Trophoblast cell (in vitro differentiated cells and primary cell): Measurements from ENCODE around the gene ZBED4.

ENCODE experiments used
- DNase-seq, 2 donors: peaks; one replicate each; pipeline ENCODE4 v3.0.0-alpha.2; 2016
- H2AFZ ChIP-seq: 2 replicates; pipeline ENCODE4 v1.6.1; 2013; ENCODE audit warnings: low read length, moderate library complexity, mild to moderate bottlenecking; ENCODE audit not compliant: insufficient read depth, poor library complexity
- H2AK5ac ChIP-seq: 2 replicates; pipeline ENCODE4 v1.6.1; 2013; ENCODE audit warnings: mild to moderate bottlenecking, low read length
- H2BK120ac ChIP-seq: 2 replicates; pipeline ENCODE4 v1.6.1; 2013; ENCODE audit warnings: low read length, mild to moderate bottlenecking, moderate library complexity; ENCODE audit not compliant: insufficient read depth, poor library complexity
- H2BK12ac ChIP-seq: 2 replicates; pipeline ENCODE4 v1.6.1; 2013; ENCODE audit warnings: mild to moderate bottlenecking, low read length, moderate library complexity
- H2BK5ac ChIP-seq: 2 replicates; pipeline ENCODE4 v1.6.1; 2013; ENCODE audit warnings: low read length, low read depth, moderate library complexity, mild to moderate bottlenecking; ENCODE audit not compliant: poor library complexity
- H3K14ac ChIP-seq: 2 replicates; pipeline ENCODE4 v1.6.1; 2013; ENCODE audit warnings: mild to moderate bottlenecking, low read length
- H3K18ac ChIP-seq: 2 replicates; pipeline ENCODE4 v1.6.1; 2013; ENCODE audit warnings: mild to moderate bottlenecking, low read length
- H3K23ac ChIP-seq: 2 replicates; pipeline ENCODE4 v1.6.1; 2013; ENCODE audit warnings: low read length
- H3K27ac ChIP-seq: 2 replicates; pipeline ENCODE4 v1.5.1; 2013; ENCODE audit warnings: low read depth, mild to moderate bottlenecking, inconsistent platforms, low read length, moderate library complexity
- H3K27me3 ChIP-seq: 2 replicates; pipeline ENCODE4 v1.6.1; 2013; ENCODE audit warnings: inconsistent platforms, mild to moderate bottlenecking, low read length, moderate library complexity; ENCODE audit not compliant: insufficient read depth
- H3K36me3 ChIP-seq, 2 experiments: 1 replicate in 1 of 2; 2 replicates in 1 of 2; pipeline ENCODE4 v1.6.1; 2013; ENCODE audit warnings: low read length in 2 of 2, mild to moderate bottlenecking in 2 of 2, moderate library complexity in 1 of 2; ENCODE audit not compliant: insufficient read depth in 2 of 2, control insufficient read depth in 1 of 2
- H3K4ac ChIP-seq: 2 replicates; pipeline ENCODE4 v1.6.1; 2013; ENCODE audit warnings: low read depth, mild to moderate bottlenecking, low read length, moderate library complexity
- H3K4me1 ChIP-seq, 2 experiments: 1 replicate in 1 of 2; 2 replicates in 1 of 2; pipeline ENCODE4 v1.6.1; 2013; ENCODE audit warnings: low read length in 2 of 2, mild to moderate bottlenecking in 2 of 2, moderate library complexity in 1 of 2; ENCODE audit not compliant: insufficient read depth in 2 of 2, control insufficient read depth in 1 of 2
- H3K4me2 ChIP-seq: 2 replicates; pipeline ENCODE4 v1.6.1; 2013; ENCODE audit warnings: inconsistent platforms, mild to moderate bottlenecking, low read length, moderate library complexity
- H3K4me3 ChIP-seq: 2 replicates; pipeline ENCODE4 v1.5.1; 2013; ENCODE audit warnings: mild to moderate bottlenecking, low read depth, low read length, inconsistent platforms
- H3K79me1 ChIP-seq: one replicate; pipeline ENCODE4 v1.6.1; 2013; ENCODE audit warnings: low read length
- H3K79me2 ChIP-seq: 2 replicates; pipeline ENCODE4 v1.6.1; 2013; ENCODE audit warnings: low read length, mild to moderate bottlenecking; ENCODE audit not compliant: control insufficient read depth, insufficient read depth, poor library complexity
- H3K9ac ChIP-seq: 2 replicates; pipeline ENCODE4 v1.6.1; 2013; ENCODE audit warnings: mild to moderate bottlenecking, low read length
- H3K9me3 ChIP-seq: 2 replicates; pipeline ENCODE4 v1.6.1; 2013; ENCODE audit warnings: low read depth, mild to moderate bottlenecking, control low read depth, inconsistent platforms, low read length; ENCODE audit not compliant: insufficient read depth
- H4K12ac ChIP-seq: 2 replicates; pipeline ENCODE4 v1.6.1; 2013; ENCODE audit warnings: low read depth, mild to moderate bottlenecking, low read length, moderate library complexity
- H4K8ac ChIP-seq: 2 replicates; pipeline ENCODE4 v1.6.1; 2013; ENCODE audit warnings: low read depth, mild to moderate bottlenecking, low read length, moderate library complexity
- H4K91ac ChIP-seq: one replicate; pipeline ENCODE4 v1.6.1; 2013; ENCODE audit warnings: low read depth, mild to moderate bottlenecking, low read length, moderate library complexity
- WGBS: extraction: QIAGEN DNeasy Blood & Tissue Kit; methylation state at CpG from one replicate; pipeline ENCODE4 v1.1.7; 2013; ENCODE audit warnings: missing lambda C conversion rate; ENCODE audit not compliant: insufficient read length, insufficient coverage; ENCODE audit errors: extremely low coverage; 5-methylcytosine and 5-hydroxymethylcytosine counted together

The ZBED4 gene

DNA sequence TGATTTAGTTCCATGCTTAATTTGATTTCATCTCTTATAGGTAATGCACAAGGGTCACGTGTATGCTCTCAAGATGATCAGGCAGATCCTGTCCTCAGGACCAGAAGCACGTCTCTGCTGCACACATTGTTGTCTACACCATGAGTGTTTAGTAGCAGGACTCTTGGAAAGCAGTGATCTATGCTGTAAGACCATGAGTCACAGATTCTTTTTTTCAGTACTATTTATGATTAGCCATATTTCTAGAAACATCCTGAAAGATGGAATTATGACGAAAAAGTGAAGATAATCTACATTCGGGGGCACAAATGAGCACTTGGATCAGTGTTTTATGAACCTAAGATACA is 29.6 kb downstream of the ZBED4 start:
- Histone ChIP-seq H3K79me1 (no peaks in the 10 kb centered on the region), H3K79me2 (peaks cover 4% of the 10 kb centered on the region), H3K4ac (no peak overlapping the region), H2BK12ac (no peak overlapping the region), H2BK120ac (no peak overlapping the region), H2AK5ac (no peak overlapping the region), H4K91ac (no peak overlapping the region), H4K8ac (no peak overlapping the region), H3K23ac (no peak overlapping the region), H3K27ac (no peak overlapping the region), H3K14ac (no peak overlapping the region), H3K4me1 (peaks cover 4 to 5% of the 10 kb centered on the region in 2 experiments), H3K18ac (no peak overlapping the region), H4K12ac (no peak overlapping the region), H3K9me3 (peaks cover 9% of the 10 kb centered on the region), H2BK5ac (no peak overlapping the region), H3K27me3 (no peaks in the 10 kb centered on the region), H3K36me3 (peaks cover 38 to 45% of the 10 kb centered on the region in 2 experiments), H3K9ac (no peak overlapping the region), H2AFZ (no peak overlapping the region), H3K4me2 (no peak overlapping the region), H3K4me3 (no peak overlapping the region)
- no CpG with 5 or more reads among the region's 4 CpGs for WGBS
- DNase-seq: no peak

DNA sequence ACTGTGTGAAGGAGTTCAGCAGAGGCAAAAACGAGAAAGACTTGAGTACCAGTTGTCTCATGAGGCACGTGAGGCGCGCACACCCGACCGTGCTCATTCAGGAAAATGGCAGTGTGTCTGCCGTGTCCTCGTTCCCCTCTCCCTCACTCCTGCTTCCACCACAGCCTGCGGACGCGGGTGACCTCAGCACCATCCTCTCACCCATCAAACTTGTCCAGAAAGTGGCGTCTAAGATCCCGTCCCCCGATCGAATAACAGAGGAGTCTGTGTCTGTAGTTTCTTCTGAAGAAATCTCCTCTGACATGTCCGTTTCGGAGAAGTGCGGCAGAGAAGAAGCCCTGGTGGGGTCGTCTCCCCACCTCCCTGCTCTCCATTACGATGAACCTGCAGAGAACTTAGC is 30.4 kb downstream of the ZBED4 start:
- H2AFZ ChIP-seq: no peak overlapping the region
- H3K27ac ChIP-seq: no peak overlapping the region
- H3K14ac ChIP-seq: no peak overlapping the region
- no peaks in the 10 kb centered on the region for H3K79me1 ChIP-seq
- peaks cover 43 to 51% of the 10 kb centered on the region in 2 experiments for H3K36me3 ChIP-seq
- peaks cover 4% of the 10 kb centered on the region for H3K79me2 ChIP-seq
- H3K4me1 ChIP-seq: peaks cover 4 to 5% of the 10 kb centered on the region in 2 experiments
- no peak overlapping the region for H2BK5ac ChIP-seq
- H3K27me3 ChIP-seq: no peaks in the 10 kb centered on the region
- H3K9me3 ChIP-seq: peaks cover 12% of the 10 kb centered on the region
- H2AK5ac ChIP-seq: no peak overlapping the region
- no peak overlapping the region for H3K4ac ChIP-seq
- H2BK120ac ChIP-seq: no peak overlapping the region
- DNase-seq: no peak
- no peak overlapping the region for H3K9ac ChIP-seq
- H4K91ac ChIP-seq: no peak overlapping the region
- no peak overlapping the region for H3K4me2 ChIP-seq
- H2BK12ac ChIP-seq: no peak overlapping the region
- no peak overlapping the region for H4K8ac ChIP-seq
- no peak overlapping the region for H4K12ac ChIP-seq
- no CpG with 5 or more reads among the region's 20 CpGs for WGBS
- peak overlapping the region; percentile 29 for H3K18ac ChIP-seq
- no peak overlapping the region for H3K4me3 ChIP-seq
- H3K23ac ChIP-seq: no peak overlapping the region

DNA sequence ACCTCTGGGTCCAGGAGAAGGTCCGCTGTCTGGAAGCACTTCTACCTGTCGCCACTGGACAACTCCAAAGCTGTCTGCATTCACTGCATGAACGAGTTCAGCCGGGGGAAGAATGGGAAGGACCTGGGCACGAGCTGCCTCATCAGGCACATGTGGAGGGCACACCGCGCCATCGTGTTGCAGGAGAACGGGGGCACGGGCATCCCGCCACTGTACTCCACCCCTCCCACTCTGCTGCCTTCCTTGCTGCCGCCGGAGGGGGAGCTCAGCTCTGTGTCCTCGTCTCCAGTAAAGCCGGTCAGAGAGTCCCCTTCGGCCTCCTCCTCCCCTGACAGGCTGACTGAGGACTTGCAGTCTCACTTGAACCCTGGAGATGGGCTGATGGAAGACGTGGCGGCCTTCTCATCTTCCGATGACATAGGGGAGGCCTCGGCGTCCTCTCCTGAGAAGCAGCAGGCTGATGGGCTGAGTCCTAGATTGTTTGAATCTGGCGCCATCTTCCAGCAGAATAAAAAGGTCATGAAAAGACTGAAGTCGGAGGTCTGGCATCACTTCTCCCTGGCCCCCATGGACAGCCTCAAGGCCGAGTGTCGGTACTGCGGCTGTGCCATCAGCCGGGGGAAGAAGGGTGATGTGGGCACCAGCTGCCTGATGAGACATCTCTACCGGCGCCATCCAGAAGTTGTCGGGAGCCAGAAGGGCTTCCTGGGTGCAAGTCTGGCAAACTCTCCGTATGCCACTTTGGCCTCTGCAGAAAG is 31.0 kb downstream of the ZBED4 start:
- Histone ChIP-seq H3K27me3 (no peaks in the 10 kb centered on the region), H3K4me3 (no peak overlapping the region), H3K27ac (no peak overlapping the region), H2AFZ (no peak overlapping the region), H2BK5ac (no peak overlapping the region), H2AK5ac (no peak overlapping the region), H3K18ac (no peak overlapping the region), H3K9ac (no peak overlapping the region), H3K36me3 (peaks cover 46 to 56% of the 10 kb centered on the region in 2 experiments), H3K79me2 (peaks cover 4% of the 10 kb centered on the region), H4K91ac (no peak overlapping the region), H2BK12ac (no peak overlapping the region), H3K4me1 (peaks cover 4 to 5% of the 10 kb centered on the region in 2 experiments), H3K4me2 (no peak overlapping the region), H3K23ac (no peak overlapping the region), H4K8ac (no peak overlapping the region), H3K9me3 (peaks cover 13% of the 10 kb centered on the region), H3K79me1 (no peaks in the 10 kb centered on the region), H2BK120ac (no peak overlapping the region), H3K14ac (no peak overlapping the region), H4K12ac (no peak overlapping the region), H3K4ac (no peak overlapping the region)
- no CpG with 5 or more reads among the region's 31 CpGs for WGBS
- DNase-seq: no peak

GRCh38 chr22:49885281-49885680 is 31.6 kb downstream of the ZBED4 start:
- Histone ChIP-seq H3K9ac (no peak overlapping the region), H2BK120ac (no peak overlapping the region), H3K27me3 (no peaks in the 10 kb centered on the region), H3K4me2 (no peak overlapping the region), H2AK5ac (no peak overlapping the region), H3K36me3 (peaks cover 48 to 59% of the 10 kb centered on the region in 2 experiments), H3K9me3 (peaks cover 13% of the 10 kb centered on the region), H3K4me1 (peaks cover under 1 to 1% of the 10 kb centered on the region in 2 experiments), H4K91ac (no peak overlapping the region), H2BK5ac (no peak overlapping the region), H4K8ac (no peak overlapping the region), H3K79me1 (no peaks in the 10 kb centered on the region), H2AFZ (no peak overlapping the region), H3K4ac (no peak overlapping the region), H3K4me3 (no peak overlapping the region), H3K79me2 (peaks cover 3% of the 10 kb centered on the region), H3K18ac (no peak overlapping the region), H2BK12ac (no peak overlapping the region), H3K14ac (no peak overlapping the region), H4K12ac (no peak overlapping the region), H3K23ac (no peak overlapping the region), H3K27ac (no peak overlapping the region)
- no peak for DNase-seq
- WGBS: no CpG with 5 or more reads among the region's 17 CpGs
